OCI-LY3 (cell line): ENCODE data around the gene TNFRSF6B.

ENCODE experiments used
- CTCF ChIP-seq: fragments of 200-600, 300-600 bp; sonication (generic); IDR thresholded peaks from 2 replicates; pipeline ENCODE4 v1.5.1; 2014; ENCODE audit warnings: antibody characterized with exemption, low read length, low read depth
- EZH2phosphoT487 ChIP-seq: fragments of 200-600 bp; shearing (Covaris generic); IDR thresholded peaks from 2 replicates; pipeline ENCODE4 v1.6.1; 2018; ENCODE audit warnings: antibody characterized with exemption, mixed run types, low read depth

GRCh38 chr20:63663332-63664066 is 33.0 kb upstream of the TNFRSF6B start:
- TF ChIP-seq CTCF (no peak), EZH2phosphoT487 (no peak)
